Naive thymus-derived CD4-positive, alpha-beta T cell (primary cell): ENCODE measurements around the gene TENT4B. TPM values are rescaled to one million over a fixed set of nuclear protein-coding genes. Genes with fewer than 3 reads are reported as not detected.

Experiments used
- ATAC-seq: fragments of 150-1000 bp; cut with Tn5 transposase; 2 replicates; pipeline ENCODE4 v1.10.0; 2021; ENCODE audit warnings: mild to moderate bottlenecking, moderate library complexity
- CTCF ChIA-PET: fragments of 350-600 bp; sonication (Branson Sonifier 250); formaldehyde crosslinking; loops from one replicate; lab custom pipeline; 2021; ENCODE audit warnings: antibody characterized with exemption; lab: Charles Lee
- POLR2A ChIA-PET: fragments of 350-600 bp; sonication (Branson Sonifier 250); formaldehyde crosslinking; loops from one replicate; lab custom pipeline; 2021; ENCODE audit warnings: antibody characterized with exemption, inconsistent platforms; lab: Charles Lee
- DNase-seq, 9 donors: peaks; one replicate each; pipeline versions ENCODE4 v3.0.0 to v3.0.0-alpha.2; 2020 to 2022; ENCODE audit warnings: mixed read lengths in 1 of 9
- H3K27ac ChIP-seq: one replicate; pipeline ENCODE4 v1.7.0; 2013; ENCODE audit warnings: mild to moderate bottlenecking, low read depth, low read length, moderate library complexity
- H3K27me3 ChIP-seq, 2 donors: one replicate each; pipeline ENCODE4 v1.7.0; 2013; ENCODE audit warnings: low read length in 2 of 2, mild to moderate bottlenecking in 2 of 2, moderate library complexity in 2 of 2; ENCODE audit not compliant: control insufficient read depth in 2 of 2, insufficient read depth in 2 of 2
- H3K36me3 ChIP-seq, 3 experiments: 1 replicate in 2 of 3; 2 replicates in 1 of 3; pipeline ENCODE4 v1.7.0; 2013; ENCODE audit warnings: low read length in 3 of 3, mild to moderate bottlenecking in 3 of 3, moderate library complexity in 1 of 3; ENCODE audit not compliant: insufficient read depth in 3 of 3, control insufficient read depth in 2 of 3
- H3K4me1 ChIP-seq, 2 donors: one replicate each; pipeline ENCODE4 v1.7.0; 2013; ENCODE audit warnings: low read length in 2 of 2, mild to moderate bottlenecking in 2 of 2, moderate library complexity in 1 of 2; ENCODE audit not compliant: control insufficient read depth in 2 of 2, insufficient read depth in 2 of 2
- H3K4me3 ChIP-seq: 2 replicates; pipeline ENCODE4 v1.7.0; 2013; ENCODE audit warnings: mild to moderate bottlenecking, low read length
- H3K9me3 ChIP-seq, 3 experiments: 1 replicate in 2 of 3; 2 replicates in 1 of 3; pipeline ENCODE4 v1.7.0; 2013; ENCODE audit warnings: low read length in 3 of 3; ENCODE audit not compliant: control insufficient read depth in 2 of 3
- H3K27ac Mint-ChIP-seq, 9 donors: one replicate each; pipeline ENCODE4 v1.8.0; 2020 to 2022; ENCODE audit warnings: mixed read lengths in 9 of 9, mild to moderate bottlenecking in 8 of 9, moderate library complexity in 5 of 9, inconsistent platforms in 2 of 9
- H3K27me3 Mint-ChIP-seq, 5 donors: one replicate each; pipeline ENCODE4 v1.8.0; 2021 to 2022; ENCODE audit warnings: mixed read lengths in 5 of 5, mild to moderate bottlenecking in 1 of 5
- H3K36me3 Mint-ChIP-seq, 5 donors: one replicate each; pipeline ENCODE4 v1.8.0; 2020 to 2022; ENCODE audit warnings: mixed read lengths in 5 of 5, mild to moderate bottlenecking in 3 of 5, inconsistent platforms in 1 of 5
- H3K4me1 Mint-ChIP-seq, 7 donors: one replicate each; pipeline ENCODE4 v1.8.0; 2020 to 2022; ENCODE audit warnings: mixed read lengths in 7 of 7, mild to moderate bottlenecking in 3 of 7, inconsistent platforms in 1 of 7
- H3K4me3 Mint-ChIP-seq, 10 donors: one replicate each; pipeline ENCODE4 v1.8.0; 2020 to 2022; ENCODE audit warnings: mild to moderate bottlenecking in 10 of 10, mixed read lengths in 10 of 10, moderate library complexity in 6 of 10, inconsistent platforms in 2 of 10
- H3K9me3 Mint-ChIP-seq, 11 donors: one replicate each; pipeline ENCODE4 v1.8.0; 2020 to 2022; ENCODE audit warnings: mixed read lengths in 11 of 11, mild to moderate bottlenecking in 4 of 11, inconsistent platforms in 1 of 11, moderate library complexity in 1 of 11
- intact Hi-C, 2 donors: fragments of 100-400 bp; cut with micrococcal nuclease; formaldehyde crosslinking; loops; one replicate each; pipeline ENCODE4 v1.15.1; 2023
- polyA plus RNA-seq, 2 donors: library from polyadenylated mRNA; unstranded; fragments of 300-500 nt; fragmentation: Illumina TruSeq; gene quantifications; one replicate each; pipeline ENCODE4 v1.2.3, GENCODE V29; 2021
- total RNA-seq, 6 experiments: library from RNA in 5 of 6; stranded (reverse) in 5 of 6; gene quantifications; 1 replicate in 5 of 6; 2 replicates in 1 of 6; pipeline ENCODE4 v1.2.3 and lab custom pipeline; 2021 to 2026

Gene TENT4B
- total RNA-seq, result 10 to 100 TPM; 18.8 to 25.9 (median 23.8) TPM
- polyA plus RNA-seq, result 1 to 10 TPM; 5.0 to 5.4 TPM
- 54.8 reads per million, percentile 73 among the genes with 10 or more reads in this experiment for total RNA-seq (lab: John Stamatoyannopoulos, UW)

- peaks cover 16 to 30% of the 10 kb centered on the region in 2 donors for H3K4me1 ChIP-seq
- peaks cover 0 to 16% (median 0%) of the 10 kb centered on the region in 5 donors for H3K36me3 Mint-ChIP-seq
- DNase-seq (peak; percentile 87 to 97 (median 96)), ATAC-seq (peak; percentile 88)
- peak within 1 kb of the TSS; percentile 87 for H3K4me3 ChIP-seq
- H3K27ac Mint-ChIP-seq, result peak within 1 kb of the TSS; percentile 93 to 99 (median 97)
- H3K4me1 Mint-ChIP-seq, result peaks cover 28 to 45% (median 40%) of the 10 kb centered on the region in 7 donors
- ChIA-PET CTCF (no interaction called here), POLR2A (interaction anchor here (0.6 to 2.3 kb wide), 7 partner anchors 8 to 590 kb away, joined by 3 to 10 read pairs (median 6); partner anchors contain the start of genes CNEP1R1 and HEATR3)
- no peaks in the 10 kb centered on the region for H3K27me3 Mint-ChIP-seq
- H3K4me3 Mint-ChIP-seq, result peak within 1 kb of the TSS; percentile 87 to 99 (median 94)
- no peaks in the 10 kb centered on the region for H3K9me3 Mint-ChIP-seq
- H3K27ac ChIP-seq, result peak within 1 kb of the TSS; percentile 99
- peaks cover 0 to 3% (median 0%) of the 10 kb centered on the region in 3 experiments for H3K36me3 ChIP-seq
- no peaks in the 10 kb centered on the region for H3K27me3 ChIP-seq
- intact Hi-C loops, result loop anchor here (1.0 to 10.0 kb wide), 18 partner anchors 9 to 1548 kb away; partner anchors contain the start of genes CNEP1R1 (in 2 of the 2), ADCY7 (in 1 of the 2), BRD7 (in 1 of the 2) and CYLD (in 1 of the 2)
- H3K9me3 ChIP-seq, result no peaks in the 10 kb centered on the region
These were observed at the start of gene TENT4B for GRCh38 chr16:50152807-50153595. TSS of gene TENT4B (plus strand) at chr16:50153306. CDS start at chr16:50153622, 316 bp downstream.

DNA sequence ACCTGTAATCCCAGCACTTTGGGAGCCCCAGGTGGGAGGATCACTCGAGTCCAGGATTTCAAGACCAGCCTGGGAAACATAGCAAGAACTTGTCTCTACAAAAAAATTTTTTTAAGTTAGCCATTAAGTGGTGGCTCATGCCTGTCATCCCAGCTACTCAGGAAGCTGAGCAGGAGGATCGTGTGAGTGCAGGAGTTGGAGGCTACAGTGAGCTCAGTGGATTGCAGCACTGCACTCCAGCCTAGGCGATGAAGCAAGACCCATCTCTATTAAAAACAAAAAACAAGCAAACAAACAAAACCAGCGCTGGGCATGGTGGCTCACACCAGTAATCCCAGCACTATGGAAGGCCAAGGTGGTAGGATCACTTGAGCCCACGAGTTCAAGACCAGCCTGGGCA, 49.3 kb upstream of the TENT4B start:
- Histone ChIP-seq H3K4me1 (no peaks in the 10 kb centered on the region), H3K27ac (no peak overlapping the region), H3K4me3 (no peak overlapping the region), H3K36me3 (peaks cover 4 to 56% (median 5%) of the 10 kb centered on the region in 3 experiments), H3K9me3 (no peaks in the 10 kb centered on the region), H3K27me3 (no peaks in the 10 kb centered on the region)
- Mint-ChIP-seq H3K4me3 (no peak overlapping the region), H3K4me1 (peaks cover 0 to 15% (median 0%) of the 10 kb centered on the region in 7 donors), H3K27me3 (no peaks in the 10 kb centered on the region), H3K27ac (no peak overlapping the region), H3K9me3 (no peaks in the 10 kb centered on the region), H3K36me3 (peaks cover 3 to 58% (median 27%) of the 10 kb centered on the region in 5 donors)
- ChIA-PET CTCF (interaction anchor here (0.6 to 0.7 kb wide), 2 partner anchors 44 to 92 kb away, joined by 3 read pairs; no protein-coding TSS in a partner anchor), POLR2A (no interaction called here)
- intact Hi-C loops, result loop anchor here in 1 of 2 donors (10.0 kb wide), 1 partner anchor 51 kb away; the partner anchor contains the start of gene TENT4B
- DNase-seq (no peak), ATAC-seq (no peak)

DNA sequence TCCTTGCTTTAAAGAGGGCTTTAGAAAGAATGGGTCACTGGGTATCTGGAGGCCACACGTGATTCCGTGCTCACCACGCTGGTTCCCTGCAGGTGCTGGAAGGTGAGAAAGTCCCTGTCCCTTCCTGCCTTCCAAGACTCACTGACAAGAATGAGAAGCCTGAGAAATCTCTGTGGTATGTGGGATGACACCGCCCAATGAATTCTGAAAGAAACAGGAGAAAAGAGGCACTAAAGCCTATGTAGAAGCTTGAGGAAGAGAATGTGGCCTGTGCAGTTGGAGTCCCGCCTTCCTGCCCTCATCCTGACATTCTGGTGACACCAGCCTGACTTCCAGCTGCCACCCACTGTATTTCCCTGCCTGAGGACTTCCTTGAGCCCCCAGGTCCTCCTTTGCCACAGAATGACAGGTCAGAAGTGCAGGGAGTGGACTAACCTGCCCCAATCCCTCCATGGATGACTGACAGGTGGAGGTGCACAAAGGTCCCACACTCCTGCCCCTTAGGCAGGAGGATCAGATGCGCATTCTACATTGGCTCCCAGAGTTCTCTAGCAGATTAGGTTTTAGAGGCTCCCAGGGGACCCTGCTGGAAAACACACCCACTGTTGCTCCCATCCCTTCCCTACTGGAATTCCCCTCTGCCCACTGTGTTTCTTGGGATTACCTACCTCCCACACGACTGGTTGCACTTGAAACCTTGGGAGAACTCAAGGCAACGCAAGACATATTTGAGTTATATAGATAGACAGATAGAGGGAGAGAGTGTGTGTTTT, 38.6 kb upstream of the TENT4B start:
- no peak for ATAC-seq
- intact Hi-C loops, result no loop called here
- no peaks in the 10 kb centered on the region for H3K27me3 ChIP-seq
- Mint-ChIP-seq H3K36me3 (no peaks in the 10 kb centered on the region), H3K4me3 (no peak overlapping the region), H3K9me3 (peaks cover 0 to 4% (median 0%) of the 10 kb centered on the region in 11 donors), H3K27ac (no peak overlapping the region), H3K27me3 (peaks cover 0 to 5% (median 0%) of the 10 kb centered on the region in 5 donors), H3K4me1 (peaks cover 0 to 5% (median 0%) of the 10 kb centered on the region in 7 donors)
- no peak overlapping the region for H3K4me3 ChIP-seq
- H3K9me3 ChIP-seq, result no peaks in the 10 kb centered on the region
- no peaks in the 10 kb centered on the region for H3K36me3 ChIP-seq
- CTCF ChIA-PET, result no interaction called here
- no peak overlapping the region for H3K27ac ChIP-seq
- no peak for DNase-seq
- POLR2A ChIA-PET, result no interaction called here
- H3K4me1 ChIP-seq, result no peaks in the 10 kb centered on the region

DNA sequence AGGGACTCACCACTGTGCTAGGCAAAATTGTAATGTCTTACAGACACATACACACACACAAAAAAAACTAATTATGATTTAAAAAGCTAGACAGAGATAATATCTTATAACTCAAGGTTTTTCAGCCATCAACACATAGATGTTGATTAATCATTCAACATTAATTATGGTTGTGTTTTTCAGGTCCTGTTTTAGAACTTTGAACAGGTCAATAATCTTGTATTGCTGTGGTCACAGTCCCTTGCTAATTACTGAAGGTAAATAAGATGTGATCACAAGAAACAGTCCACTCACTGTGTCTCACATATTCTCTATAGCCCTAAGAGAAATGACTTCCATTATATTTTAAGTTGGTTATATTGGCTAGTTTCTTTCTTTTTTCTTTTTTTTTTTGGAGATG, 32.4 kb upstream of the TENT4B start:
- ATAC-seq (no peak), DNase-seq (no peak)
- no peaks in the 10 kb centered on the region for H3K9me3 ChIP-seq
- peaks cover 0 to 5% (median 0%) of the 10 kb centered on the region in 11 donors for H3K9me3 Mint-ChIP-seq
- H3K4me1 ChIP-seq, result peaks cover 0 to 13% of the 10 kb centered on the region in 2 donors
- intact Hi-C loops, result loop anchor here (1.0 to 2.0 kb wide), 2 partner anchors 32 kb away; partner anchors contain the start of gene TENT4B (in 1 of the 2)
- H3K27me3 Mint-ChIP-seq, result peaks cover 0 to 5% (median 0%) of the 10 kb centered on the region in 5 donors
- H3K4me3 Mint-ChIP-seq, result no peak overlapping the region
- no peak overlapping the region for H3K27ac ChIP-seq
- H3K36me3 ChIP-seq, result no peaks in the 10 kb centered on the region
- H3K27ac Mint-ChIP-seq, result peak overlapping the region in 4 of 9 donors; percentile 38 to 79 (median 50)
- CTCF ChIA-PET, result interaction anchor here (0.7 to 1.6 kb wide), 4 partner anchors 31 to 96 kb away, joined by 3 to 4 read pairs (median 3); partner anchors contain the start of gene CNEP1R1
- no peaks in the 10 kb centered on the region for H3K27me3 ChIP-seq
- no peak overlapping the region for H3K4me3 ChIP-seq
- POLR2A ChIA-PET, result interaction anchor here (1.2 kb wide), 1 partner anchor 54 kb away, joined by 3 read pairs; no protein-coding TSS in a partner anchor
- H3K36me3 Mint-ChIP-seq, result peaks cover 0 to 3% (median 0%) of the 10 kb centered on the region in 5 donors
- peaks cover 7 to 45% (median 19%) of the 10 kb centered on the region in 7 donors for H3K4me1 Mint-ChIP-seq

DNA sequence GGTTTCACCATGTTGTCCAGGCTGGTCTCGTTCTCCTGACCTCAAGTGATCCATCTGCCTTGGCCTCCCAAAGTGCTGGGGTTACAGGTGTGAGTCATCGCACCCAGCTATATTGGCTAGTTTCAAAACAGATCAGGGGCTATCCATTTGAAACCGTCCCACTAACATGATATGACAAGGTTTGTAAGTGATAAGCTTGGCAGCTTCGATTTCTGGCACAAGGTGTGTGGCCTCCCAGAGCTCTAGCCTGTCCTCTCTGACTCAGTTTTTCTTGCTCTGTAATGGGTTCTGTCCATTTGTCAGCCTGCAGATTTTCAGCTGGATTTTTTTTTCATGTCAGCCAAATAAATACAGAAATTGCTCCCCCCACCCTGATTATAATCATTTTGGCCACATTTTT, 31.8 kb upstream of the TENT4B start:
- Mint-ChIP-seq H3K27ac (peak overlapping the region; percentile 56 to 93 (median 75)), H3K27me3 (peaks cover 0 to 5% (median 0%) of the 10 kb centered on the region in 5 donors), H3K36me3 (peaks cover 0 to 3% (median 0%) of the 10 kb centered on the region in 5 donors), H3K4me1 (peaks cover 7 to 45% (median 19%) of the 10 kb centered on the region in 7 donors), H3K4me3 (peak overlapping the region in 6 of 10 donors; percentile 22 to 51 (median 40)), H3K9me3 (peaks cover 0 to 5% (median 0%) of the 10 kb centered on the region in 11 donors)
- ChIA-PET POLR2A (interaction anchor here (1.2 kb wide), 1 partner anchor 54 kb away, joined by 3 read pairs; no protein-coding TSS in a partner anchor), CTCF (interaction anchor here (0.6 to 1.6 kb wide), 7 partner anchors 24 to 735 kb away, joined by 3 to 5 read pairs (median 3); partner anchors contain the start of gene CNEP1R1)
- no peaks in the 10 kb centered on the region for H3K36me3 ChIP-seq
- ATAC-seq, result no peak
- DNase-seq, result no peak
- H3K4me3 ChIP-seq, result no peak overlapping the region
- H3K9me3 ChIP-seq, result no peaks in the 10 kb centered on the region
- intact Hi-C loops, result loop anchor here (1.0 to 2.0 kb wide), 2 partner anchors 31 to 32 kb away; partner anchors contain the start of gene TENT4B (in 1 of the 2)
- no peaks in the 10 kb centered on the region for H3K27me3 ChIP-seq
- H3K27ac ChIP-seq, result peak overlapping the region; percentile 29
- peaks cover 0 to 13% of the 10 kb centered on the region in 2 donors for H3K4me1 ChIP-seq
